ENCODE measurements around the gene CLPX. TPM values are rescaled to one million over a fixed set of nuclear protein-coding genes. Genes with fewer than 3 reads are reported as not detected.

The CLPX gene
- total RNA-seq, 4 donors from 2014 or later, result 42.2 to 61.9 (median 53.5) TPM

DNA sequence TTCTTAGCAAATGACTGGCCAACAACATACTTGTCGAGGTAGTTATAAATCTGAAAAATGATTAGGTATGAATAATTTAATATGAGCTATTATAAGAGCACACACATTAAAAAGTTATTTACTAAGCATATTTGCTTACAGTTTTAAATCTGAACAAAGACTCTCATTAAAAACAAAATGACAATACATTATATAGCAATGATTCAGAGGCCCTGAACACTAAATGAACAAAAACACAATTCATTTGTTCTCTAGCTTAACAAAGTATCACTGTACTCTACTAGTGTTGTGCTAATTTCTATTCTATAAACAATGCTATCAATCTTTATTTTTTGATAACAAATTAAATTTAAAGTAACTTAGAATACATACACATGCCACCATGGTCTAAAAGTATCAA is 21.0 kb downstream of the CLPX start:
- peaks cover 0 to 69% (median 0%) of the 10 kb centered on the region in 3 donors for H3K36me3 ChIP-seq
- no peak overlapping the region for H3K27ac ChIP-seq
- DNase-seq, result no peak
- TF ChIP-seq, protein P1, sequence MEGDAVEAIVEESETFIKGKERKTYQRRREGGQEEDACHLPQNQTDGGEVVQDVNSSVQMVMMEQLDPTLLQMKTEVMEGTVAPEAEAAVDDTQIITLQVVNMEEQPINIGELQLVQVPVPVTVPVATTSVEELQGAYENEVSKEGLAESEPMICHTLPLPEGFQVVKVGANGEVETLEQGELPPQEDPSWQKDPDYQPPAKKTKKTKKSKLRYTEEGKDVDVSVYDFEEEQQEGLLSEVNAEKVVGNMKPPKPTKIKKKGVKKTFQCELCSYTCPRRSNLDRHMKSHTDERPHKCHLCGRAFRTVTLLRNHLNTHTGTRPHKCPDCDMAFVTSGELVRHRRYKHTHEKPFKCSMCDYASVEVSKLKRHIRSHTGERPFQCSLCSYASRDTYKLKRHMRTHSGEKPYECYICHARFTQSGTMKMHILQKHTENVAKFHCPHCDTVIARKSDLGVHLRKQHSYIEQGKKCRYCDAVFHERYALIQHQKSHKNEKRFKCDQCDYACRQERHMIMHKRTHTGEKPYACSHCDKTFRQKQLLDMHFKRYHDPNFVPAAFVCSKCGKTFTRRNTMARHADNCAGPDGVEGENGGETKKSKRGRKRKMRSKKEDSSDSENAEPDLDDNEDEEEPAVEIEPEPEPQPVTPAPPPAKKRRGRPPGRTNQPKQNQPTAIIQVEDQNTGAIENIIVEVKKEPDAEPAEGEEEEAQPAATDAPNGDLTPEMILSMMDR (IDR thresholded peaks at IDR 0.05), result no peak
- no peak for TF ChIP-seq POLR2A (IDR thresholded peaks at IDR 0.05)
- H3K9me3 ChIP-seq, result no peaks in the 10 kb centered on the region
- no peak overlapping the region for H3K4me3 ChIP-seq
- no peaks in the 10 kb centered on the region for H3K27me3 ChIP-seq
- no peaks in the 10 kb centered on the region for H3K4me1 ChIP-seq

DNA sequence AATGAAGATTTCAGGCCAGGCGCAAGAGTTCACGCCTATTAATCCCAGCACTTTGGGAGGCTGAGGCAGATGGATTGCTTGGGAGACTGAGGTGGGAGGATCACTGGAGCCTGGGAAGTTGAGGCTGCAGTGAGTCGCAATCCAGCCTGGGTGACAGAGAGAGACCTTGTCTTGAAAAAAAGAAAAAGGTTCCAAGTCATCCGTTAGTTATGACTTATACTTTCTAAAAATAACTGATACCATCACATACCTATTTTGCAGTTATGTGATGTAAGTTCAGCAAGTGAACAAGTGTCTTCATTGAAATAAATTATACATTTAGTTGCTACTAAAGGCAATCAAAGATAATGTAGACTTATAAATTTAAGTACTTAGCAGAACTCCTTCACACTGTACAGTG is 22.1 kb downstream of the CLPX start:
- Histone ChIP-seq H3K4me3 (no peak overlapping the region), H3K9me3 (no peaks in the 10 kb centered on the region), H3K36me3 (peaks cover 0 to 73% (median 0%) of the 10 kb centered on the region in 3 donors), H3K27me3 (no peaks in the 10 kb centered on the region), H3K27ac (no peak overlapping the region), H3K4me1 (no peaks in the 10 kb centered on the region)
- no peak for TF ChIP-seq POLR2A (IDR thresholded peaks at IDR 0.05)
- TF ChIP-seq, protein P1 (IDR thresholded peaks at IDR 0.05), result no peak
- DNase-seq, result no peak

DNA sequence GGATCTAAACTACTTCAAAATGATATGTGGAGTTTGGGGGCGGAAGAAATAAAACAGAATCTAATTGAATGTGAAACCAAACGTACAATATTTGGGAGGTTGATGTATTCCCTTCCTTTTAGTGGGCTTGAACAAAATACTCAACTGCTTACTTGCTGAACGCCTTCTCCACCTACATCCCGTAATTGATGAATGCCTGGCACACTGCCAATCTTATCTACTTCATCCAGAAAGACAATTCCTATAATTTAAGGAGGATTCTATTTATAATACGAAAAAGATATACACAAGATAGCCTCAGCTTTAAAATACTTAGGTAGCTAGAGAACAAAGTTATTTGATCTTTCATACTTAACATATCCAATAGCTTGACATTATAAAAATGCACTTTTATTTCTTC is 28.4 kb downstream of the CLPX start:
- DNase-seq, result no peak
- H3K9me3 ChIP-seq, result no peaks in the 10 kb centered on the region
- TF ChIP-seq, protein P1 (IDR thresholded peaks at IDR 0.05), result no peak
- TF ChIP-seq POLR2A (IDR thresholded peaks at IDR 0.05), result no peak
- no peak overlapping the region for H3K4me3 ChIP-seq
- H3K36me3 ChIP-seq, result peaks cover 0 to 89% (median 0%) of the 10 kb centered on the region in 3 donors
- no peaks in the 10 kb centered on the region for H3K4me1 ChIP-seq
- no peak overlapping the region for H3K27ac ChIP-seq
- H3K27me3 ChIP-seq, result no peaks in the 10 kb centered on the region

DNA sequence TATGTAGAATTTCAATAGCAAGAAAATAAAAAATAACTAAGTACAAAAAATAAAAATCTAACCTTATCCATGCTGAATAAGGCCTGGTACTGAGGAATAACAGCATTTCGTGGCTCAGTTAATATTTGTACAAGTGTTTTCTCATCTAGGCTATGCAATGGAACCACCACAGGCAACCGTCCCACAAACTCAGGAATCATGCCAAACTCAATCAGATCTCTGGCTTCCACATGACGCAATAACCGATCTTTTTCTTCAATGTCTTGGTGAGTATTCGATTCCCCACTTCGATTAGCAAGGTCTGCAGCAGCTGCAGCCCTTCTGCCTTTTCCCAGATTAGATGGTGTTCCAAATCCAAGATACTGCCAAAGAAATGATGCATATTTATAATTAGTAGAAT is 30.4 kb downstream of the CLPX start:
- no peak for TF ChIP-seq POLR2A (IDR thresholded peaks at IDR 0.05)
- TF ChIP-seq, protein P1 (IDR thresholded peaks at IDR 0.05), result no peak
- Histone ChIP-seq H3K4me3 (no peak overlapping the region), H3K4me1 (no peaks in the 10 kb centered on the region), H3K36me3 (peaks cover 0 to 90% (median 0%) of the 10 kb centered on the region in 3 donors), H3K27me3 (no peaks in the 10 kb centered on the region), H3K27ac (no peak overlapping the region), H3K9me3 (no peaks in the 10 kb centered on the region)
- DNase-seq, result no peak

DNA sequence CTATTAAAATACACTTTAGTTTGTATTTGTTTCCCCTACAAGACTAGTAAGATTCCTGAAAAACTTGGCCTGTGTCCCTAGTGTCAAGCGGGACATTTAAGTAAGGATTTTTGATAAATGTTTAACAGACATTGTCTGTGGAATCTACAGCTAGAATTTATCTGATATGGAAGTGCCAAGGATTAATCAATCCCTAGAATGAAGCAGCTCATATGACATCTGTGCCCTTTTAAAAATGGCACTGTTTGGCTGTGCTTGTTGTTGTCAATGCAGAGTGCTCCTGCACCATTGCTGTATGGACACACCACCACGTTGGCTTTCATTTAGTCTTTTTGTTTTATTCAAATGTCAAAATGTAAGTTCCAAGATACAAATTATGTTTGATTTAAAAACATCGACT is 37.2 kb downstream of the CLPX start:
- H3K36me3 ChIP-seq, result peaks cover 0 to 52% (median 0%) of the 10 kb centered on the region in 3 donors

More for the DNA sequence above, 37.2 kb downstream of the CLPX start:
- Histone ChIP-seq H3K9me3 (no peaks in the 10 kb centered on the region), H3K27me3 (no peaks in the 10 kb centered on the region), H3K4me3 (no peak overlapping the region), H3K4me1 (no peaks in the 10 kb centered on the region), H3K27ac (no peak overlapping the region)
- DNase-seq, result no peak
- no peak for TF ChIP-seq POLR2A (IDR thresholded peaks at IDR 0.05)
- TF ChIP-seq, protein P1 (IDR thresholded peaks at IDR 0.05), result no peak
